ENCODE measurements around the gene OR1K1. TPM values are rescaled to one million over a fixed set of nuclear protein-coding genes. Genes with fewer than 3 reads are reported as not detected.

Gene OR1K1
- total RNA-seq, 1 experiment from 2014 or later, result not detected

DNA sequence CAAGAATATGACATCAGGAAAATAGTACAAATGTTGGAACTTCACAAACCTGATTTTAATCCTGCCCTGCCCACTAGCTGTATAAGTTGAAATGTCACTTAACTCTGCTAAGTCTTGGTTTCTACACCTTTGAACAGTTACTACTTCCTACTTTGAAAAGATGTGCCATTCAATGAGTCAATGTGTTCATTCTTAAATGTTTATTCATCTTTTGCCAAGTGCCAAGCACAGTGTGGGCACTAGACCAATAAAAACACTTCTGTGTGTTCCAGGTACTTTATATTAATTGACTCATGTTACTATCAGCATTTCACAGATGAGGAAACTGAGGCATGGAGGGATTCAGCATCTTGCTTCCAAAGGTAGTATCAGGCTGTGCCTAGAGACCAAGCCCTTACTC is 15.6 kb downstream of the OR1K1 start:
- H3K27ac ChIP-seq (ENCODE audit: low read depth, low read length, poor library complexity, severe bottlenecking), result no peak overlapping the region
- no peaks in the 10 kb centered on the region for H3K9me3 ChIP-seq (ENCODE audit: low read depth, low read length, poor library complexity, severe bottlenecking)
- TF ChIP-seq EZH2 (IDR thresholded peaks at IDR 0.05; ENCODE audit: borderline replicate concordance, low read depth, low read length, poor library complexity, severe bottlenecking), result no peak
- TF ChIP-seq, protein P1, sequence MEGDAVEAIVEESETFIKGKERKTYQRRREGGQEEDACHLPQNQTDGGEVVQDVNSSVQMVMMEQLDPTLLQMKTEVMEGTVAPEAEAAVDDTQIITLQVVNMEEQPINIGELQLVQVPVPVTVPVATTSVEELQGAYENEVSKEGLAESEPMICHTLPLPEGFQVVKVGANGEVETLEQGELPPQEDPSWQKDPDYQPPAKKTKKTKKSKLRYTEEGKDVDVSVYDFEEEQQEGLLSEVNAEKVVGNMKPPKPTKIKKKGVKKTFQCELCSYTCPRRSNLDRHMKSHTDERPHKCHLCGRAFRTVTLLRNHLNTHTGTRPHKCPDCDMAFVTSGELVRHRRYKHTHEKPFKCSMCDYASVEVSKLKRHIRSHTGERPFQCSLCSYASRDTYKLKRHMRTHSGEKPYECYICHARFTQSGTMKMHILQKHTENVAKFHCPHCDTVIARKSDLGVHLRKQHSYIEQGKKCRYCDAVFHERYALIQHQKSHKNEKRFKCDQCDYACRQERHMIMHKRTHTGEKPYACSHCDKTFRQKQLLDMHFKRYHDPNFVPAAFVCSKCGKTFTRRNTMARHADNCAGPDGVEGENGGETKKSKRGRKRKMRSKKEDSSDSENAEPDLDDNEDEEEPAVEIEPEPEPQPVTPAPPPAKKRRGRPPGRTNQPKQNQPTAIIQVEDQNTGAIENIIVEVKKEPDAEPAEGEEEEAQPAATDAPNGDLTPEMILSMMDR (conservative IDR thresholded peaks at IDR 0.05; ENCODE audit: low read depth, low read length), result no peak
- BruUV-seq (replicated peaks), result no TSS peak
- peaks cover 21% of the 10 kb centered on the region for H3K36me3 ChIP-seq (ENCODE audit: insufficient read depth, low read length, poor library complexity, severe bottlenecking)
- H3K4me1 ChIP-seq (ENCODE audit: insufficient read depth, low read length, poor library complexity, severe bottlenecking), result no peaks in the 10 kb centered on the region
- intact Hi-C loops (cut with micrococcal nuclease; ENCODE audit: unreplicated experiment), result loop anchor here (10.0 kb wide), 1 partner anchor 461 kb away; no protein-coding TSS in a partner anchor
- no peak overlapping the region for H3K4me3 ChIP-seq (ENCODE audit: low read depth, low read length, poor library complexity, severe bottlenecking)
- ChIA-PET POLR2A (ENCODE audit: low non-redundant PET) (no interaction called here), CTCF (interaction anchor here (0.6 kb wide), 1 partner anchor 591 kb away, joined by 4 read pairs; no protein-coding TSS in a partner anchor)
- no peak for DNase-seq (ENCODE audit: low spot score)
- no peaks in the 10 kb centered on the region for H3K27me3 ChIP-seq (replicated peaks; ENCODE audit: insufficient read depth, low read depth, low read length, poor library complexity)

DNA sequence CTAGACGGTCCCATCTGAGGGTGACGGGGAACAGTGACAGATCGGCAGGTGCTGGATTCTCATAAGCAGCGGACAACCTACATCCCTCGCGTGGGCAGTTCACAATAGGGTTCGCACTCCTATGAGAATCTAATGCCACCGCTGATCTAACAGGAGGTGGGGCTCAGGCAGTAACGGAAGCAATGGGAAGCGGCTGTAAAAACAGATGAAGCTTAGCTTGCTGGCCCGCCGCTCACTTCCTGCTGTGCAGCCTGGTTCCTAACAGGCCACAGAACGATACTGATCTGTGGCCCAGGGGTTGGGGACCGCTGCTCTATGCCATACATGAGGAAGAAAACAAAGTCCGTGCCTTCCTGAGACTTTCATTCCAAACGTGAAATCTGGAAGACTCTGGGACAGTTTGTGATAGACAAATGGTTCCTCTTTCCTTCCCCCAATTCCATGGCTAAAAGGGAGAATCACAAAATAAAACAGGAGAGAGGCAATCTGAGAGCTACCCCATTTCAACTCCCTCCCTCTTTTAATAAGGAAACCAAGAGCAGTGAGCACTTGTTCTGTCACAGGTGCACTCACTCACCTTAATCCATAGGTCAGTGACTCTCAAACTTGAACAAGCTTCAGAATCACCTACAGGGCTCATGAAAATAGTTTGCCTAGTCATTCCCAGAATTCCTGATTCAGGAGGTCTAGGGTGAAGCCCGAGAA is 16.4 kb downstream of the OR1K1 start:
- Histone ChIP-seq H3K9me3 (ENCODE audit: low read depth, low read length, poor library complexity, severe bottlenecking) (no peaks in the 10 kb centered on the region), H3K27me3 (replicated peaks; ENCODE audit: insufficient read depth, low read depth, low read length, poor library complexity) (no peaks in the 10 kb centered on the region), H3K36me3 (ENCODE audit: insufficient read depth, low read length, poor library complexity, severe bottlenecking) (peaks cover 28% of the 10 kb centered on the region), H3K4me1 (ENCODE audit: insufficient read depth, low read length, poor library complexity, severe bottlenecking) (peaks cover 4% of the 10 kb centered on the region), H3K27ac (ENCODE audit: low read depth, low read length, poor library complexity, severe bottlenecking) (no peak overlapping the region), H3K4me3 (ENCODE audit: low read depth, low read length, poor library complexity, severe bottlenecking) (no peak overlapping the region)
- ChIA-PET CTCF (interaction anchor here (0.6 kb wide), 1 partner anchor 590 kb away, joined by 4 read pairs; no protein-coding TSS in a partner anchor), POLR2A (ENCODE audit: low non-redundant PET) (no interaction called here)
- TF ChIP-seq, protein P1 (conservative IDR thresholded peaks at IDR 0.05; ENCODE audit: low read depth, low read length), result no peak
- no peak for TF ChIP-seq EZH2 (IDR thresholded peaks at IDR 0.05; ENCODE audit: borderline replicate concordance, low read depth, low read length, poor library complexity, severe bottlenecking)
- BruUV-seq (replicated peaks), result no TSS peak
- no peak for DNase-seq (ENCODE audit: low spot score)
- intact Hi-C loops (cut with micrococcal nuclease; ENCODE audit: unreplicated experiment), result loop anchor here (10.0 kb wide), 1 partner anchor 462 kb away; no protein-coding TSS in a partner anchor

DNA sequence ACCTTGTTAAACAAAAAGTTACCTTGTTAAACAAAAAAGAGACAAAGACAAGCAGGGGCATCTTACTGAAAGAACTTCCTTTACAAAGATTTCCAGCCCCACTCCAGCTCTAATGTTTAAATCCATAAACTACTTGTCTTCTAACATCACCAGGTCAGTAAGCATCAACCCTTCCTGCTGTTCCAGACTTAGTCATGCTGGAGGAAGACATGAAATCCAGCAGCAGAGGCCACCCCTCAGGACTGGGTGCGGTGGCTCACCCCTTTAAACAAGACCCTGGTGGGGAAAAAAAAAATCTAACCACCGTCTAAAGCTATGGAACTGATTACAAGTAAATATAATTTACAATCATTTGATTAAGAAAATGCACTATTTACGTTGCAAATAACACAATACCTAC is 19.4 kb downstream of the OR1K1 start:
- CTCF ChIA-PET, result no interaction called here
- H3K27ac ChIP-seq (ENCODE audit: low read depth, low read length, poor library complexity, severe bottlenecking), result no peak overlapping the region

More for the DNA sequence above, 19.4 kb downstream of the OR1K1 start:
- TF ChIP-seq, protein P1 (conservative IDR thresholded peaks at IDR 0.05; ENCODE audit: low read depth, low read length), result no peak
- TF ChIP-seq EZH2 (IDR thresholded peaks at IDR 0.05; ENCODE audit: borderline replicate concordance, low read depth, low read length, poor library complexity, severe bottlenecking), result no peak
- intact Hi-C loops (cut with micrococcal nuclease; ENCODE audit: unreplicated experiment), result loop anchor here (10.0 kb wide), 1 partner anchor 465 kb away; no protein-coding TSS in a partner anchor
- no TSS peak for BruUV-seq (replicated peaks)
- POLR2A ChIA-PET (ENCODE audit: low non-redundant PET), result no interaction called here
- Histone ChIP-seq H3K36me3 (ENCODE audit: insufficient read depth, low read length, poor library complexity, severe bottlenecking) (peaks cover 52% of the 10 kb centered on the region), H3K4me3 (ENCODE audit: low read depth, low read length, poor library complexity, severe bottlenecking) (no peak overlapping the region), H3K9me3 (ENCODE audit: low read depth, low read length, poor library complexity, severe bottlenecking) (no peaks in the 10 kb centered on the region), H3K4me1 (ENCODE audit: insufficient read depth, low read length, poor library complexity, severe bottlenecking) (peaks cover 7% of the 10 kb centered on the region), H3K27me3 (replicated peaks; ENCODE audit: insufficient read depth, low read depth, low read length, poor library complexity) (no peaks in the 10 kb centered on the region)
- no peak for DNase-seq (ENCODE audit: low spot score)

Measured in A673 (cell line).